WI38 (cell line): Measurements from ENCODE around the gene BAG2.

Experiments
- H3K4me3 ChIP-seq: 2 replicates; pipeline ENCODE4 v1.5.1; 2011; ENCODE audit warnings: low read depth, mild to moderate bottlenecking, control low read depth, low read length
- CTCF ChIP-seq: IDR thresholded peaks from 2 replicates; pipeline ENCODE4 v1.5.1; 2012; ENCODE audit warnings: low read depth, mild to moderate bottlenecking, control low read depth, low read length

BAG2 gene

GRCh38 chr6:57138026-57138425, 34.1 kb upstream of the BAG2 start:
- TF ChIP-seq CTCF = no peak
- no peak overlapping the region for H3K4me3 ChIP-seq

GRCh38 chr6:57141451-57142177, 30.5 kb upstream of the BAG2 start:
- H3K4me3 ChIP-seq = no peak overlapping the region
- no peak for TF ChIP-seq CTCF

GRCh38 chr6:57142178-57142525, 30.0 kb upstream of the BAG2 start:
- no peak for TF ChIP-seq CTCF
- H3K4me3 ChIP-seq = no peak overlapping the region

GRCh38 chr6:57143690-57144089, 28.4 kb upstream of the BAG2 start:
- no peak overlapping the region for H3K4me3 ChIP-seq
- TF ChIP-seq CTCF = no peak

DNA sequence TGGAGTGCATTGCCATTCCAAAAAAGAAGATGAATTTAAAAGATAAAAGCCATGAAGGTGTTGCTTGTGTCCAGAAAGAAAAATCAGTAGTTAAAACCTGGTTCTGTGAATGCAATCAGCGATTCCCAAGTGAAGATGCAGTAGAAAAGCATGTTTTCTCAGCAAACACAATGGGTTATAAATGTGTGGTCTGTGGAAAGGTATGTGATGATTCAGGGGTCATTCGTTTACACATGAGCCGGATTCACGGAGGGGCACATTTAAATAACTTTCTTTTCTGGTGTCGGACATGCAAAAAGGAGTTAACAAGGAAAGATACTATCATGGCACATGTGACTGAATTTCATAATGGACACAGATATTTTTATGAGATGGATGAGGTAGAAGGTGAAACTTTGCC, 24.7 kb upstream of the BAG2 start:
- TF ChIP-seq CTCF = no peak
- no peak overlapping the region for H3K4me3 ChIP-seq

- TF ChIP-seq CTCF = no peak
- H3K4me3 ChIP-seq = no peak overlapping the region
Measured at GRCh38 chr6:57147955-57148858, 23.9 kb upstream of the BAG2 start.

GRCh38 chr6:57158658-57159057, 13.5 kb upstream of the BAG2 start:
- TF ChIP-seq CTCF = no peak
- H3K4me3 ChIP-seq = no peak overlapping the region
